Keratinocyte (primary cell): ENCODE results near the gene GAPDHS. TPM values are rescaled to one million over a fixed set of nuclear protein-coding genes. Genes with fewer than 3 reads are reported as not detected.

Experiments
- DNase-seq: peaks from one replicate; pipeline ENCODE4 v3.0.0-alpha.2; 2011; ENCODE audit warnings: low read depth, missing footprints, low spot score
- FAIRE-seq: peaks from 2 replicates; lab custom pipeline; 2011; peaks lifted over from hg19 to GRCh38; lab: Jason Lieb, UNC
- H2AFZ ChIP-seq: 2 replicates; pipeline ENCODE4 v1.6.0; 2012; ENCODE audit warnings: low read length, control low read depth, inconsistent platforms; ENCODE audit not compliant: control insufficient read depth
- H3K27ac ChIP-seq: 2 replicates; pipeline ENCODE4 v1.5.1; 2011; ENCODE audit warnings: low read length; ENCODE audit not compliant: control insufficient read depth, insufficient read depth
- H3K27me3 ChIP-seq: 3 replicates; pipeline ENCODE4 v1.6.0; 2011; ENCODE audit warnings: low read length; ENCODE audit not compliant: control insufficient read depth, insufficient read depth; ENCODE audit errors: extremely low read depth
- H3K36me3 ChIP-seq, 2 experiments: 2 replicates in 1 of 2; 3 replicates in 1 of 2; pipeline ENCODE4 v1.5.1; 2011; ENCODE audit warnings: low read length in 2 of 2, mild to moderate bottlenecking in 1 of 2; ENCODE audit not compliant: control insufficient read depth in 2 of 2, insufficient read depth in 2 of 2; ENCODE audit errors: extremely low read depth in 1 of 2
- H3K4me1 ChIP-seq: 3 replicates; pipeline ENCODE4 v1.5.1; 2011; ENCODE audit warnings: low read length; ENCODE audit not compliant: control insufficient read depth, insufficient read depth; ENCODE audit errors: extremely low read depth
- H3K4me2 ChIP-seq: 3 replicates; pipeline ENCODE4 v1.6.0; 2011; ENCODE audit warnings: low read depth, low read length; ENCODE audit not compliant: control insufficient read depth, insufficient read depth; ENCODE audit errors: extremely low read depth
- H3K4me3 ChIP-seq, 3 experiments: fragments of 200-600 bp in 1 of 3; sonication (generic) in 1 of 3; 2 replicates in 2 of 3; 3 replicates in 1 of 3; pipeline ENCODE4 v1.5.1; 2011 to 2016; ENCODE audit warnings: low read length in 3 of 3, mild to moderate bottlenecking in 3 of 3, control low read depth in 2 of 3, inconsistent platforms in 1 of 3, low read depth in 1 of 3, mixed read lengths in 1 of 3, mixed run types in 1 of 3, moderate library complexity in 1 of 3; ENCODE audit not compliant: control insufficient read depth in 2 of 3, insufficient read depth in 2 of 3; ENCODE audit errors: extremely low read depth in 1 of 3
- H3K79me2 ChIP-seq: 2 replicates; pipeline ENCODE4 v1.6.0; 2012; ENCODE audit warnings: low read length; ENCODE audit not compliant: control insufficient read depth, insufficient read depth
- H3K9ac ChIP-seq: 3 replicates; pipeline ENCODE4 v1.6.0; 2011; ENCODE audit warnings: low read length; ENCODE audit not compliant: control insufficient read depth, insufficient read depth; ENCODE audit errors: extremely low read depth
- H3K9me1 ChIP-seq: 3 replicates; pipeline ENCODE4 v1.6.0; 2011; ENCODE audit warnings: low read length; ENCODE audit not compliant: control insufficient read depth, insufficient read depth; ENCODE audit errors: extremely low read depth
- H3K9me3 ChIP-seq: 2 replicates; pipeline ENCODE4 v1.5.1; 2012; ENCODE audit warnings: low read depth, low read length; ENCODE audit not compliant: control insufficient read depth
- H4K20me1 ChIP-seq: 3 replicates; pipeline ENCODE4 v1.6.0; 2011; ENCODE audit warnings: low read length; ENCODE audit not compliant: control insufficient read depth, insufficient read depth; ENCODE audit errors: extremely low read depth
- CTCF ChIP-seq, 3 experiments: IDR thresholded peaks in 1 of 3; conservative IDR thresholded peaks in 1 of 3; optimal IDR thresholded peaks in 1 of 3; 2 replicates in 2 of 3; 3 replicates in 1 of 3; pipeline versions ENCODE3 to v1.5.1; 2011; ENCODE audit warnings: low read length in 3 of 3, mild to moderate bottlenecking in 3 of 3, moderate library complexity in 2 of 3, control low read depth in 1 of 3, inconsistent platforms in 1 of 3; ENCODE audit not compliant: insufficient read depth in 2 of 3; ENCODE audit errors: extremely low read depth in 1 of 3
- EZH2 ChIP-seq: IDR thresholded peaks from one replicate; pipeline ENCODE4 v1.6.1; 2012; ENCODE audit warnings: inconsistent platforms, mild to moderate bottlenecking, low read length, moderate library complexity
- dilution Hi-C: fragments of 300-500 bp; cut with MboI; formaldehyde crosslinking; loops from one replicate; pipeline ENCODE4 v1.7.0; 2020; ENCODE audit warnings: low sequenced_read_pairs; ENCODE audit not compliant: extremely low pct_ligation_motif_present
- polyA plus RNA-seq, 5 experiments: library from polyadenylated mRNA; depleted of rRNA in 3 of 5; stranded (reverse) in 3 of 5; stranded (forward) in 1 of 5; unstranded in 1 of 5; fragments of >200 nt; gene quantifications; 1 replicate in 1 of 5; 2 replicates in 3 of 5; 3 replicates in 1 of 5; pipeline versions ENCODE4 v1.2.1 to v1.2.3, GENCODE V29; 2011 to 2012; ENCODE audit warnings: missing spikeins in 2 of 5, low read depth in 1 of 5, low replicate concordance in 1 of 5

GAPDHS gene
- polyA plus RNA-seq, 1 donor (not counting 4 experiments of a cell fraction or from before 2014, with no cell fraction given) = 0.08 TPM

DNA sequence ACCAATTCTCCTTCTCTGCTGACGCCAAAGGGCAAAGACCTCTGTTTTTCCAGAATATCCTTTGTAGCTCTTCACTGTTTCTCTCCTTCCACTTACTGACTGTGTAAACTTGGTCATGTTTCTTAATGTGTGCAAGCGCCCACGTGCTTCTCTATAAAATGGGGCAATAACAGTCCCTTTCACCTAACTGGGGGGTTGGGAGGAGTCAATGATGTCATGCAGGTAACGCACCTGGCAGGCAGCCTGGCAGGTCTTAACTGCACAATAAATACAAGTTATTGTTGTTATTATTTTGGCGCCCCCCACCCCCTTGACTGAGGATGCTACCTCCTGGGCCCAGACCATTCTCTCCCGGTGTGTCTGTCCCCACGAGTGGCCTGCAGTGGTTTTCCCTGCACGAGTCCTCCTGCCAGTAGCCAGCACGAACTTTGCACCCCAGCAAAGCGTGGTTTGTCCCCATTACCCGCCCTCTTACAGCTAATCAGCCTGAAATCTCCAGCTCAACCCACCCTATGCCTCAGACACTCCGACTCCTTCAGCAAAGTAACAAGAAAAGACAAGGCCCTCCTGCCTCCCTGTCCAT lies 10.4 kb upstream of the GAPDHS start:
- H2AFZ ChIP-seq = no peak overlapping the region
- H3K27me3 ChIP-seq = peaks cover 4% of the 10 kb centered on the region
- no peaks in the 10 kb centered on the region for H4K20me1 ChIP-seq
- DNase-seq (no peak), FAIRE-seq (no peak)
- H3K9me3 ChIP-seq = no peaks in the 10 kb centered on the region
- H3K9me1 ChIP-seq = no peaks in the 10 kb centered on the region
- no peak overlapping the region for H3K4me2 ChIP-seq
- H3K4me3 ChIP-seq = no peak overlapping the region
- dilution Hi-C loops = no loop called here
- H3K4me1 ChIP-seq = peaks cover 16% of the 10 kb centered on the region
- H3K36me3 ChIP-seq = no peaks in the 10 kb centered on the region
- no peak for TF ChIP-seq EZH2
- no peak for TF ChIP-seq CTCF (optimal IDR thresholded peaks at IDR 0.05 in 1 of 3, IDR thresholded peaks at IDR 0.05 in 1 of 3, conservative IDR thresholded peaks at IDR 0.05 in 1 of 3; ENCODE audit: extremely low read depth in 1 of 3, insufficient read depth in 2 of 3, low read length in 3 of 3)
- no peaks in the 10 kb centered on the region for H3K79me2 ChIP-seq
- no peak overlapping the region for H3K9ac ChIP-seq
- no peak overlapping the region for H3K27ac ChIP-seq

- Histone ChIP-seq H3K27me3 (peaks cover 4% of the 10 kb centered on the region), H3K4me2 (no peak overlapping the region), H2AFZ (no peak overlapping the region), H3K4me1 (peaks cover 6% of the 10 kb centered on the region), H3K79me2 (no peaks in the 10 kb centered on the region), H3K27ac (no peak overlapping the region), H3K9me1 (no peaks in the 10 kb centered on the region), H3K4me3 (no peak overlapping the region), H3K36me3 (no peaks in the 10 kb centered on the region), H3K9ac (no peak overlapping the region), H3K9me3 (no peaks in the 10 kb centered on the region), H4K20me1 (no peaks in the 10 kb centered on the region)
- FAIRE-seq (no peak), DNase-seq (no peak)
- dilution Hi-C loops = no loop called here
- no peak for TF ChIP-seq CTCF (optimal IDR thresholded peaks at IDR 0.05 in 1 of 3, IDR thresholded peaks at IDR 0.05 in 1 of 3, conservative IDR thresholded peaks at IDR 0.05 in 1 of 3; ENCODE audit: extremely low read depth in 1 of 3, insufficient read depth in 2 of 3, low read length in 3 of 3)
- TF ChIP-seq EZH2 = no peak
These were observed 8.9 kb upstream of the GAPDHS start for GRCh38 chr19:35524181-35524837.
